Stimulated activated CD4-positive, alpha-beta T cell treated with anti-CD3 and anti-CD28 coated beads, Interleukin-15, amount 100 ng/mL, for 24 hours (primary cell): ENCODE data around the gene YTHDC2.
"Not testable (repeated sequence)": the region's sequence is repeated elsewhere in the genome, so short reads cannot be mapped to it uniquely, and the experiment has no call there.

Experiments used
- DNase-seq: peaks from one replicate; pipeline ENCODE4 v3.0.0-alpha.2; 2020

The YTHDC2 gene

DNA sequence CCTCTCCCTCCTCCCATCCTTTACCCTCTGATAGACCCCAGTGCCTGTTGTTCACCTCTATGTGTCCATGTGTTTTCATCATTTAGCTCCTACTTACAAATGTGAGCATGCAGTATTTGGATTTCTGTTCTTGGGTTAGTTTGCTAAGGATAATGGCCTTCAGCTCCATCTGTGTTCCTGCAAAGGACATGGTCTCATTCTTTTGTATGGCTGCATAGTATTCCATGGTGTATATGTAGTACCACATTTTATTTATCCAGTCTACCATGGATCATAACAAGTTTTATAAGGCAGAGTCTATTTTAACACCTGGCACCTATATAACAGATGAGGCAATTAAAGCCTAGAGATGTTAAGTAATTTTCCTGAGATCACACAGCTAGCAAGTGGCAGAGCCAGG lies 7.4 kb downstream of the YTHDC2 start:
- no peak for DNase-seq

DNA sequence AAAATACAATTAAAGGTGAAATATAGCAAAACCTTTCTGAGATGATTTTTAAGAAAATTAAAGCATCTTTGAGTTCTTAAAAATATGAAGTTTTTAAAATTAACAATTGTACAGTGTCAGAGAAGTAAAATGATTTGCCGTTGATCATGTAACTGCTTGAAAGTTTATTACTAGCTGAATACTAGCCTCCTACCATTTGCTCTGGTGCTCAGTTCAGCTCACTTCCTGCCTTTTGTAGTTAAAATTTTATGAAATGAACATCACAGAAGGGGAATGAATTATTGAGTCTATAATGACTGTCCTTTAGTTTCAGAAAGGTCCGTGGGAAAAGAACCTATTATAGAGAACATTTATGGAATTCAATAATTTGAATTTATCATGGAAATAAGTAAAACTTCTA lies 9.7 kb downstream of the YTHDC2 start:
- DNase-seq: no peak

DNA sequence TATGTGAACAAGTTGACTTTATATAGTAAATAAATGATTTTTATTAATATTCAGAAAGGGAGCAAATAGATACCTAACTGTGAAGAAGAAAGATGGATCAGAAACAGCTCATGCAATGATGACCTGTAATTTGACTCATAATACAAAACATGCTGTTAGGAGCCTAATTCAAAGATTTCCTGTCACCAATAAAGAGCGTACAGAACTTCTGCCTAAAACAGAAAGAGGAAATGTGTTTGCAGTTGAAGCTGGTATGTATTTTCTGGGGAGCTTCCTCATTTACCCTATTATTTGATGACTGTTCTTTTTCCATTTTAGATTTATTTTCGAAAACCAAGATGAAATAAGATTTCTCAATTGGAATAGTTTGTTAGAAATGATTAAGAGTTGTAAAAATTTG lies 11.4 kb downstream of the YTHDC2 start:
- DNase-seq: no peak

DNA sequence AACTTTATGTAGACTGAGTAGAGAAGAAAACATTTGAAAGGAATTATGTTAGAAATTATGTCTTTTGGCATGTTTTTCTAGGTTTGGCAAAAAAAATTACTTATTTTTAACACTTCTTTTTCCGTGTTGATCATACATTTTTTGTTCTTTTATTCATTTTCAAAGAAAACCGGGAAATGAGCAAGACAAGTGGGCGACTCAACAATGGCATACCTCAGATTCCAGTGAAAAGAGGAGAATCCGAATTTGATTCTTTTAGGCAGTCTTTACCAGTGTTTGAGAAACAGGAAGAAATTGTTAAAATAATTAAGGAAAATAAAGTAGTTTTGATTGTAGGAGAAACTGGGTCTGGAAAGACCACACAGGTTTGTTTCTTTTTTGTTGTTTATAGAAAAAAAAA lies 12.9 kb downstream of the YTHDC2 start:
- DNase-seq: no peak

DNA sequence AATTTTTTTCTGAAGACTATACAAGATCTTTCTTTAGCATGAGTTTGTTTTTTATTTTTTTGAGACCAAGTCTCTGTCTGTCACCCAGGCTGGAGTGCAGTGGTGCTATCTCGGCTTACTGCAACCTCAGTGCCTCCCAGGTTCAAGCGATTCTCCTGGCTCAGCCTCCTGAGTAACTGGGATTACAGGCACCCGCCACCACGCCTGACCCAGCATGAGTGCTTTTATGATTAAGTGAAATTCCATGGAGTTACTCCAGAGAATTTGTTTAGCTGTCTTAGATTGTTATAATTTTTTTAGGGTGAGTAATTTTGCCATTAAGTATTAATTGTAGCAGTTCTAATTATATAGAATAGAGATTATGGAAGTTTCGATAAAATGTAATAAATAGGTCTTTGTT lies 14.3 kb downstream of the YTHDC2 start:
- DNase-seq: no peak

DNA sequence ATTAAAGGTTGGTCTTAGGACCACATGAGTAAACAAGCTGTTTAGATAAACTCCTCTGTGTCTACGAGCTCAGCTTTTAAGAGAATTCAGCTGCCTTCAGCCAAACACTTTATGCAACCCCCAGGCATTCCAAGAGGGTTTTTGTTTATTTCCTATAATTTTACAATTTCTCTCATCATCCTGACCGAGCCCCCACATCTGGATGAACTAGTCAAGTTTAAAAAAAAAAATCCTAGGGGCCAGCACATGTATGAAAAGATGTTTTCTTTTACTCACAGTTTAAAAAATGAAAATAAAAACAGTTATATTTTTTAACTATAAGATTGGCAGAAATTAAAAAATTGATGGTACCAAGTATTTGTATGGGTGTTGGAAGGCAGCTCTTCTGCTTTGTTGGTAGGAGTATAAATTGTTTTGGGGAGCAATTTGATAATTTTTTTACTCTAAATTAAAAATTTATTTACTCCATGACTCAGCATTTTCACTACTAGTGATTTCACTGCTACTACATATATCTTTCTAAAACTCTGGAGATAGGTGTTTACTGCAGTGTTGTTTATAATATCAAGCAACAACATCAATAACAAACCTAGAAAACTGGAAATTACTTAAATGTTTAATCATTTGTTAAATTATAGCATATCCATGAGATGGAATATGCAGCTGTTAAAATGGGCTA lies 18.1 kb downstream of the YTHDC2 start:
- no peak for DNase-seq

DNA sequence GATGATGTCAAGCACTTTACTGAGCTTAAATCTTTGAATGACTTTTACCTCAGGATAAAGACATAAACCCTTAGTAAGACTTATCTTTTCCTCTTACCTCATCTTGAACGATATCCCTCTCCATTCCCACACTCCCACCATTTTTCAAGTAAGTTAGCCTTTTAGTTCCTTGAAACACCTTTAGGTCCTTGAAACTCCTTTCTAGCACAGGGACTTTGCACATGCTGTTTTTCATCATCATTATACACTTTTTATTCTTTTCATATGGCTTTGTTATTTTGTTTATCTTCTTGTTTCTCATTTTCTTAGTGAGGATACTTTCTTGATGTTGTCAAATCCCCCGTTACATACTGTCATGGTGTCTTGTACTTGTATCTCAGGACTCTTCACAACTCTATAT lies 24.8 kb downstream of the YTHDC2 start:
- no peak for DNase-seq

DNA sequence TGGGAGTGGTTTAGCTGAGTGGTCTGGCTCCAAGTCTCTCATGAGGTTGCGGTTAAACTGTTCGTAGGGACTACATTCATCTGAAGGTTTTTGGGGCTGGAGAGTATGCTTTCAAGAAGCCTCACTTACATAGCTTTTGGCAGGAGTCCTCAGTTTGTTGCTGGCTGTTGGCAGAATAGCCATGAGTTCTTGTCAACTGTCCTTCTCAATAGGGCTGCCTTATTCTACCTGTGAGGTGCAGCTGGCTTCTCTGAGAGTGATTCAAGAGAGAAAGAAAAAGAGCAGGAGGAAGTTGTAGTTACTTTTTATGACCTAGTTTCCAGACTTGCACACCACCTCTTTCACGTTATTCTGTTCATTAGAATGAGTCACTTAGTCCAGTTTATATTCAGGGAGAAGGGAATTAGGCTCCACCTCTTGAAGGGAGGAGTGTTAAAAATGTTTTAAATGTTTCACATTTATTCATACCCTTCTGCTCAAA lies 33.2 kb downstream of the YTHDC2 start:
- DNase-seq: no peak

DNA sequence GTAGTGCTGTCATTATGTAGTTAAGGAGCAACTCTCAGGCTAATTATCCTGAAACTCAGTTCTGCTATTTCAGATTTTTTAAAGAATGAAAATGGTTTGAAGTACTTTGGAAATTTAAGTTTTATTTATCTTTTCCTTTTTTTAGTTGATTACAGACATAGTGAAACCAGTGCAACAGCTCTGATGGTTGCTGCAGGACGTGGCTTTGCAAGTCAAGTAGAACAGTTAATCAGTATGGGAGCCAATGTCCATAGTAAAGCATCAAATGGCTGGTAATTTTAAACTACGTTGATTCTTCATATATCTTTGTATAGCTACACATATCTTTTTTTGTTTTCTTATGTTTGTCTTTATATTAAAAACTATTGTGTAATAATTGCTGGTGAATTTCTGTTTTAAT lies 34.9 kb downstream of the YTHDC2 start:
- DNase-seq: no peak

DNA sequence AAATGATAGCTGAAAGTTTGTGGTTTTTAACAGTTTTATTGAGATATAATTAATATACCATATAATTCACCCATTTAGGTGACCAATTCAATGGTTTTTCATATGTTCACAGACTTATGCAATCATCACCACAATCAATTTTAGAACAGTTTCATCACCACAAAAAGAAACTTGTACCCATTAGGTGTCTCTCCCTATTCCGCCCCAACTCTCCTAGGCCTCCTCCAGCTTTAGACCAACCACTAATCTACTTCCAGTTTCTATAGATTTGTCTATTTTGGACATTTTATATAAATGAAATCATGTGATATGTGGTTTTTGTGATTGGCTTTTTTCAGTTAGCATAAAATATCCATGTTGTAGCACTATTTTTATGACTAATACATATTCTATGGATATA lies 38.6 kb downstream of the YTHDC2 start:
- DNase-seq: no peak

DNA sequence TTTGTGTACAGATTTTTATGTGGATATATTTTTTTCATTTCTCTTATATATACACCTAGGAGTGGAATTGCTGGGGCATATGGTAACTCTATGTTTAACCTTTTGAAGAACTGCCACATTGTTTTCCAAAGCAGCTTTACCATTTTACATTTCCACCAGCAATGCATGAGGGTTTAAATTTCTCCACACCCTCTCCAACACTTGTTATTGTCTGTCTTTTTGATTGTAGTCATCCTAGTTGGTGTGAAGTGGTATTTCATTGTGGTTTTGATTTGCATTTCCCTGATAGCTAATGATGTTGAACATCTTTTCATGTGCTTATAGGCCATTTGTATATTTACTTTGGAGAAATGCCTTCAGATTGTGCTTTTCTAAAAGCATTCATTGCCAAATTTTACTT lies 39.1 kb downstream of the YTHDC2 start:
- no peak for DNase-seq

DNA sequence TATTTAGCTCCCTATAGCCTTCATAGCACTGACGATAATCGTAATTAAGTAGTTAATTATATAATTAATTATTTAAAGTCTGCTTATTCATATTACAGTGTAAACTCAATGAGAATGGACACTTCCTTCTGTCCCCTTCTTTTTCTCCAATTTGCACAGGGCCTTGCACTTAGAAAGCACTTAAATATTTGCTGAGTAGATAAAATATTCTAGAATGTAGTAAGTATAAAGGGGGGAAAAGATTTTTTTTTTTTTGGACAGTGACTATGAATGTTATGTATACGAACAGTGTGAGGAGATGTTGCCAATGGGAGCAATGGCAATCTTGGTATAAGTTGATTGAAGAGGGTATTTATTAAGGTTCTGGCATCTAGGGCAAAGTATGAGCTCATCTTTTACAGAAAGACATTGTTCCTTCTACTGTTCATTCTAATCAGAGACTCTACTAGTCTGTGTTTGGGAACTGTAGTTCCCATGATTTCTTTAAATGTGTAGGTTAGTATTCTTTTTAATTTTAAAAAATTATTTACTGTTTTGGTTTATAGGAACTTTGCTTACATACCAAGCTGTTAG lies 49.4 kb downstream of the YTHDC2 start:
- no peak for DNase-seq

DNA sequence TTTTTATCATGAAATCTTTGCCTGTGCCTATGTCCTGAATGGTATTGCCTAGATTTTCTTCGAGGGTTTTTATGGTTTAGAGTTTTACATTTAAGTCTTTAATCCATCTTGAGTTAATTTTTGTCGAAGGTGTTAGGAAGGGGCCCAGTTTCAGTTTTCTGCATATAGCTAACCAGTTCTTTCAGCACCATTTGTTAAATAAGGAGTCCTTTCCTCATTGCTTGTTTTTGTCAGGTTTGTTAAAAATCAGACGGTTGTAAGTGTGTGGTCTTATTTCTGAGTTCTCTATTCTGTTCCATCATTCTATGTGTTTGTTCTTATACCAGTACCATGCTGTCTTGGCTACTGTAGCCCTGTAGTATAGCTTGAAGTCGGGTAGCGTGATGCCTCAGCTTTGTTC lies 55.9 kb downstream of the YTHDC2 start:
- DNase-seq: no peak

DNA sequence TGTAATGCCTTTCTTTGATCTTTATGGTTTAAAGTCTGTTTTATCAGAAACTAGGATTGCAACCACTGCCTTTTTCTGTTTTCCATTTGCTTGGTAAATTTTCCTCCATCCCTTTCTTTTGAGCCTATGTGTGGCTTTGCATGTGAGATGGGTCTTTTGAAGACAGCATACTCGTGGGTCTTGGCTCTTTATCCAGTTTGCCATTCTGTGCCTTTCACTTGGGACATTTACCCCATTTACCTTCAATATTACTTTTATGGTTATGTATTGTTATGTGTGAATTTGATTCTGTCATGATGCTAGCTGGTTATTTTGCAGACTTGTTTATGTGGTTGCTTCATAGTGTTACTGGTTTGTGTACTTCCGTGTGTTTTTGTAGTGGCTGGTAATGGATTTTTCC lies 59.2 kb downstream of the YTHDC2 start:
- no peak for DNase-seq

DNA sequence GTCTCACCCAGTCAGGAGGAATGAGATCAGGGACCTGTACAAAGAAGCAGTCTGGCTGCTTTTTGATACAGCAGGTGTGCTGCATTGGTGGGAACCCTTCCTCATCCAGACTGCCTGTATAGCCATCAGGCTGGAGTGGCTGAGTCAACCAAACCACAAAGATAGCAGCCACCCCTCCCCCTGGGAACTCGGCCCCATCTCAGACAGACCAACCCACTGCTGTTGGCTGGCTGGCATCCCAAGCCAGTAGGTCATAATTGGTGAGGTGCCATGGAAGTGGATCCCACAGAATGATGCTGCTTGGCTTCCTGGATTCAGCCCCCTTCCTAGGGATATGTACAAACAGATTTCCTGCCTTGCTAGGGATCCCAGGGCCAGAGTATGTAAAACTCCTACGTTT lies 60.9 kb downstream of the YTHDC2 start:
- DNase-seq: peak; percentile 3

DNA sequence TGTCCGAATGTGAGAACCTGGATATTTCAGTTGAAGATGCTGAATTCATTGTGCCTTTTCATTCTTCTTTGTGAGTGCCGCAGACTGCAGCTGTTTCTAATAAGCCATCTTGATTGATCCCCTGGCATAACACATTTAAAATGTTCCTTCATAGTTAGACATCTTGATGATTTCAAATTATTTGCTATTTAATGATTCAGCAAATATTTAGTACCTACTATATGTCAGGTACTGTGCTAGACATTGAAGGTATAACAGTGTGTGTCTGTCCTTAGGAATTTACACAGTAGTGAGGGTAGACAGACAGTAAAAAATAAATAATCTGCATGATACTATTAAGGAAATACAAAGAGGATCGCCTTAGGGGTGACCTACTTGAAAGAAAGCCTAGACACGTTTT lies 61.6 kb downstream of the YTHDC2 start:
- no peak for DNase-seq

DNA sequence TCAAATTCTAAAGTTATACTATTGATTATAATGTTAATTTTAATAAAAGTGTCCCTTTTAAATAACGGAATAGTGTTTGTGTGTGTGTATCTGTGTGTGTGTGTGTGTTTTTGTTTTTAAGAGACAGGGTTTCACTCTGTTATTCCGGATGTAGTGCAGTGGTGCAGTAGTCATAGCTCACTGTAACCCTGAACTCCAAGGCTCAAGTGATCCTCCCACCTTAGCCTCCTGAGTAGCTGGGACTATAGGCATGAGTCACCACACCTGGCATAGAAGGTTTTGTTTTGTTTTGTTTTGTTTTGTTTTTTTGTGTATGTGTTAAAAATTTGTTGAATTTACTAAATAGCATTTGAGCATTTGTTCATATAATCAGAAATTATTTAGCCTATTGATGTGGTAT lies 64.6 kb downstream of the YTHDC2 start:
- no peak for DNase-seq

DNA sequence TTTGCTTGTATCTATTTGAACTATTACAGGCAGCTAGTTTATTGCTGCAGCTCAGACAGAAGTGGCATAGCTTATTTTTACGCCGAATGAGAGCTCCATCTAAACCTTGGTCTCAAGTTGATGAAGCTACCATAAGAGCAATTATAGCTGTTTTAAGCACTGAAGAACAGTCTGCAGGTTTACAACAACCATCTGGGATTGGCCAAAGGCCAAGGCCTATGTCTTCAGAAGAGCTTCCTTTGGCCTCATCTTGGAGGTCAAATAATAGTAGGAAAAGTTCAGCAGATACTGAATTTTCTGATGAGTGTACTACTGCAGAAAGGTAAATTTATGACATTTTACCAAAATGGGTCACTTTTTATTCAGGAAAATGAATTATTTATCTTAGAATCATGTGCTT lies 67.9 kb downstream of the YTHDC2 start:
- no peak for DNase-seq

DNA sequence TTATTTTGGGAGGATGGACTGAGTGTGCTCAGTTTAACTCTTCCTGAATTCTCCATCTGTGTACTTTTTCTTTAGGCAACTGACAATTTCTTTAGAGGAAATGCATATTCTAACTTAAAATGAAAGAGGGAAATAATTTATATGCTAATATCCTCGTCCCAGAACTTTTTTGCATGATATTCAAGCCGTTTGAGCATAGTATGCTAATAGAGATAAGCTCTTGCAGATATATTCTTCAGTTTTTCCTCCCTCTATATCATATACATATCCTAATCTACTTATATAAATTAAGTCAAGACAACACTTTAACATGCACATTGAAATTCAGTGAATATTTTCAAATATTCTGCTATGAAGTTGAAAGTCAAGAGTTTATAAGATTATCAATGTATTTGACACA lies 84.7 kb downstream of the YTHDC2 start:
- DNase-seq: no peak

DNA sequence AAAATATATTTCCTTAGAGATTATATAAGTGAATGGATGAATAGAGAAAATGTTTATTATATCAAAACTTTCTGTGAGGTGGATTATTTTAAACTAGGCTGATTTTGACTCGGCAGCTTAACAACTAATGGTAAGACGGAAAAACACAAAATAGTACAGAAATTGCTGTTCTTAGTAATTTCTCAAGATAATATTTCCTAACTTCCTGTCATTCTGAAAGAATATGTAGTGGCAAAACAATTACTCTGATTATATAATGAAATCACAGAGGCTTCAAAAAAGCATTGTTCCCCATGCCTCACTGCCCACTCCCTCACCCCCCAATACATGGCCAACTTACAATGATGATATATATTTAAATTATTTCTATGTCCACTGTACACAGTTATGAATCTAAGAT lies 85.4 kb downstream of the YTHDC2 start:
- DNase-seq: no peak

DNA sequence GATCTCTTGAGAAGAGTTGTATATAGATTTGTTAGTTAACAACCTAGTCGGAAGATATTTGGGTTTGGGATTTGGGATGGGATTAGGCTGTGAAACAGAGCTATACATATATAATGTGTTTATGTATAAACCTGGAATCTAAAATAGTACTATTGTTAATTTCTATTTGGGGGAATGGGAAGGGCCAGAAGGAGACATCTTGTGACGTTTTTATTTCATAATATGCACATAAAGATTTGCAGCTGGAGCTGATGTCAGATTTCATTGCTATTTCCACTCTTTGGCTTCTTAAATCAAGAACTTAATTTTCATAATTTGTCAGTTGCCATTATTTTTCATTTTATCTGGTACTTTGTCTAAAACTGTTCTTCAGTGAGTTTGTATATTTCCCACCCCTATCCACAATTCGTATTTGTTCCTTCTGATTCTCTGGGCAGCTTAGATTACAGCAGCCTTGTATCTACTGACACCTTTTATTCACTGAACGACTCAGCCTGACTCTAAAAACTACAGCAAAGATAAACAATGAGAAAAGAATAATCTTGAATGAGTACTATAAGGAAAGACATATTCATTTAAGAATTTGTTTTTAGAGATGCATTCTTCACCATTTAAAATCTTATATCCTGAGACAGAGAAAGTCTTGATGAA lies 86.9 kb downstream of the YTHDC2 start:
- DNase-seq: no peak

DNA sequence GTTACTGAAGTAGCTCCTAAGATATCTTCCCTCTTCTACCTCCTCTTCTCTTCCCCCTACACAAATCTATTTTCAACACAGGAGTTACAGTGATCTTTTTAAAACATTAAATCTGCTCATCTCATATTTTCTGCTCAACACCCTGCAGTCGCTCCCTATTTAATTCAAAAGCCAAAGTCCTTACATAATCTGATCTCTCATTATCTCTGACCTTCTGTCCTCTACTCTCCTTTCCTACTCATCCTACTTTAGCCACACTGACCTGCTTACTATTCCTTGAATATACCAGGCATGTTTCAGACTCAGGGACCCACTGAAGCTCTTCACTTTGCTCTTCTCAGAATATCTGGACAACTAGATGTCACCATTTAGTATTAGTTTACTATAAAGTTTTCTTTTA lies 87.9 kb downstream of the YTHDC2 start:
- DNase-seq: no peak

DNA sequence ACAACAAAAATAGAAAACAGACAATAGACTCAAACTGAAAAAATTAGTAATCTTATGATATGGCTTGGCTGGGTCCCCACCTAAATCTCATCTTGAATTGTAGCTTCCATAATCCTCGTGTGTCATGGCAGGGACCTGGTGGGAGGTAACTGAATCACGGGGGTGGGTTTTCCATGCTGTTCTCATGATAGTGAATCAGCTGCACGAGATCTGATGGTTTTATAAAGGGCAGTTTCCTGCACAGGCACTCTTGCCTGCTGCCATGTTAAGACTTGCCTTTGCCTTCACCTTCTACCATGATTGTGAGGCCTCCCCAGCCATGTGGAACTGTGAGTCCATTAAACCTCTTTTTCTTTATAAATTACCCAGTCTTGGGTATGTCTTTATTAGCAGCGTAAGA lies 89.8 kb downstream of the YTHDC2 start:
- DNase-seq: not testable (repeated sequence)

DNA sequence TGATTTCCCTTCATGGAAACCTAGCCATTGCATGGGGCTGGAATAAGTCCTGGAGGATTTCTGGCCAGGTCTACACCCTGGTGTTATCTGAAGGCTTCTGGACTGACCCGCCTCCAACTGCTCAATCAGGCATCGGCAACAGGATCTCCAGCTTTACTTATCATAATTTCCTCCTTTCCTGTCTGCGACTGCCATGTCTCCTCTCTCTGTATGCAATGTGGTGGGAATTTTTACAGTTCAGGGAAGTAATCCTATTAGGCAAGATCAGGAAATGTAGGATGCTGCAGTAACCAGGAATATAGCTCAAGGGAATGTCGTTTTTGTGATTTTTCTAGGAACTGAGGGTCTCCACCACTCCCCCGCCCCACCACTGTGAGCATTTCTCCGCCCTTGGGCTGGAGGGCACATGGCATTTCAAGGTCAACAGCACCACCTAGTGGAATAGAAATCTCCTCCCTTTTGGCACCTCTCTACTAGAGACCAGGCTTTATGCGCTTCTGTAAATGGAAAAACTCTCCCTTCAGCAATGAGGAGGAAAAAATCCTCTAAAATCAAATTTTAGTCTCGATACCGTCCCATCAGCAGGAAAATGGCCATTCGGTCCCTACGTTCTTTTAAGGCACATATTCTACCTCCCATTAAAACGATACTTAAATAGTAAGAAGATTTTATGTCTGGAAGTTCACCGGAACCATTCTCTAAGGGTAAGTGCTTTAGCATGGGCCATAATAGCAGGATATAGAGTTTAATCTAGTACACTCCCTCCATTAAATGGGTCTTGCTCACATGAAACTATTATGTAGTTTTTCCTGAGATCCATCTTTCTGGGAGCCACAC lies 93.0 kb downstream of the YTHDC2 start:
- peak; percentile 42 for DNase-seq
